HEK293T (cell line): Measurements from ENCODE around the gene ALDH3A1.

ENCODE experiments used
- CTCF ChIA-PET: fragments of 350-600 bp; formaldehyde crosslinking; extraction: SDS; loops from one replicate; lab custom pipeline; 2021; ENCODE audit warnings: antibody characterized with exemption, inconsistent platforms; lab: Yijun Ruan, JAX
- POLR2A ChIA-PET: fragments of 350-600 bp; formaldehyde crosslinking; extraction: SDS; loops from one replicate; lab custom pipeline; 2020; ENCODE audit warnings: antibody characterized with exemption, inconsistent platforms; lab: Yijun Ruan, JAX
- DNase-seq: peaks from one replicate; pipeline ENCODE4 v3.0.0; 2012; ENCODE audit warnings: mixed read lengths; ENCODE audit errors: extremely low spot score
- ARNT ChIP-seq: fragments of 450-650 bp; IDR thresholded peaks from 2 replicates; pipeline ENCODE4 v1.6.1; 2017; ENCODE audit warnings: mild to moderate bottlenecking
- BHLHE40 ChIP-seq: fragments of 450-650 bp; IDR thresholded peaks from 2 replicates; pipeline ENCODE4 v1.6.1; 2016; ENCODE audit warnings: mild to moderate bottlenecking, moderate library complexity, borderline replicate concordance
- CTBP1 ChIP-seq: fragments of 450-650 bp; IDR thresholded peaks from 2 replicates; pipeline ENCODE4 v1.6.1; 2016; ENCODE audit warnings: borderline replicate concordance
- ELF4 ChIP-seq: fragments of 450-650 bp; IDR thresholded peaks from 2 replicates; pipeline ENCODE4 v1.6.1; 2017; ENCODE audit warnings: antibody characterized with exemption
- FOXA1 ChIP-seq: fragments of 450-650 bp; IDR thresholded peaks from 2 replicates; pipeline ENCODE4 v1.6.1; 2016; ENCODE audit warnings: mild to moderate bottlenecking
- FOXK2 ChIP-seq: fragments of 450-650 bp; IDR thresholded peaks from 2 replicates; pipeline ENCODE4 v1.6.1; 2016; ENCODE audit warnings: mild to moderate bottlenecking
- FOXM1 ChIP-seq: fragments of 450-650 bp; IDR thresholded peaks from 2 replicates; pipeline ENCODE4 v1.6.1; 2017; ENCODE audit warnings: mild to moderate bottlenecking, borderline replicate concordance
- HDGF ChIP-seq: fragments of 450-650 bp; IDR thresholded peaks from 2 replicates; pipeline ENCODE4 v1.6.1; 2017; ENCODE audit warnings: antibody characterized with exemption, borderline replicate concordance
- L3MBTL2 ChIP-seq: fragments of 450-650 bp; conservative IDR thresholded peaks from 2 replicates; pipeline ENCODE4 v1.6.1; 2016; ENCODE audit warnings: mild to moderate bottlenecking
- LEF1 ChIP-seq: fragments of 450-650 bp; IDR thresholded peaks from 2 replicates; pipeline ENCODE4 v1.6.1; 2017; ENCODE audit warnings: mild to moderate bottlenecking, borderline replicate concordance
- NFRKB ChIP-seq: fragments of 450-650 bp; IDR thresholded peaks from 2 replicates; pipeline ENCODE4 v1.6.1; 2016; ENCODE audit warnings: mild to moderate bottlenecking, moderate library complexity
- SP1 ChIP-seq: fragments of 450-650 bp; IDR thresholded peaks from 2 replicates; pipeline ENCODE4 v1.6.1; 2017
- SUZ12 ChIP-seq: fragments of 450-650 bp; IDR thresholded peaks from 2 replicates; pipeline ENCODE4 v1.6.1; 2016; ENCODE audit warnings: mild to moderate bottlenecking
- TARDBP ChIP-seq: fragments of 450-650 bp; IDR thresholded peaks from 2 replicates; pipeline ENCODE4 v1.6.1; 2016
- ZNF384 ChIP-seq: fragments of 450-650 bp; IDR thresholded peaks from 2 replicates; pipeline ENCODE4 v1.6.1; 2016
- TF ChIP-seq, protein P1 (sequence below): fragments of 450-650 bp; IDR thresholded peaks from 2 replicates; pipeline ENCODE4 v1.6.1; 2016

Gene ALDH3A1

DNA sequence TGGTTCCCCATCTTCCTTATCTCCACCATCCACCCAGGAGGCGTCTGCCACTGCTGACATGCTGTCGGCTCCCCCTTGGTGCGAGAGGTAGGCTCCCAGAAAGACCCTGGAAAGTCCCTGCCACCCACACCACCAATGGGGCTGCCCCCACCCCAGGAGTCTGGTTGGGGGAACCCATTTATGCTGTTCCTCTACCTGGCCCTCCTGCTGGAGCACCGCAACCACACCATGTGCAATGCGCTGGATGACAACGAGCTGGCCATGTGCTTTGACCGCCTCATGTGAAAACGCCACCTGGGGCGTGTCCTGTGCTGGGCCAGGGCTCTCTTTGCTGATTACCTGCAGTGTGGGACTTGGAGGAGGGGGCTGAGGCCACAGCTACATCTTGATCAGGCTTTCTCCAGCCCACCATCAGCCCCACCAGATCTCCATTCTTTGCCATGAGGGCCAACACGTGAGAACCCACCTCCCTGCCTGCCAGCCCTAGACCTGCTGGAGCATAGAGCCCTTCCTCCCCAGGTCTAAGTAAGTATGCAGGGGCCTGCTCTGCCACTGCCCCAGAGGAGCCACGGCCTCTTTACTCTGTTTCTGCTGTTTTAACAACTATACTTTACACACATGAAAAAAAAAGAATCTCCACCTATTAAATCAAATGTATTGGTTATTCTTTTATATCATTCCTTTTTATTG, 7.9 kb upstream of the ALDH3A1 start:
- POLR2A ChIA-PET: interaction anchor here (0.7 to 1.9 kb wide), 2 partner anchors 11 to 107 kb away, joined by 3 to 6 read pairs; partner anchors contain the start of gene ALDH3A2
- TF ChIP-seq LEF1 (no peak), CTBP1 (no peak)
- CTCF ChIA-PET: interaction anchor here (0.8 to 1.5 kb wide), 3 partner anchors 8 to 11 kb away, joined by 3 to 7 read pairs (median 4); no protein-coding TSS in a partner anchor
- no peak for DNase-seq

DNA sequence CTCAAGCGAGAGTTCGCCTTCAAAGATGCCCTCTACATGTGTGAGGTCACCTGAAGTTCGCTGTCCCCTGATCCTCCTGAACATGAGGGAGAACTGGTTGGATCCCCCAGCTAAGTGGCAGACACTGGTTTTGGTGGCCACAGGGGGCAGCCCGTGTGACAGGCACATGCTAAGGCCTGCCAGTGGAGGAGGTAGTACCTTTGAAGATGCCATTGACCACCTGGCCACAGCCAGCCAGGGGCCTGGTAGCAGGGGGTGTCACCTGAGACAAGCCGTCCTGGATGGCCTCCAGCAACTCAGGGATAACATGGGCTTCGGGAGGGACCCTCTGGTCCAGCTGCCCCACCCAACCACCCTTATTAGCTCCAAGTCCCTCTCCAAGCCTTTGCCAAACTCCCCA, 7.3 kb upstream of the ALDH3A1 start:
- ChIA-PET CTCF (interaction anchor here (0.8 to 1.5 kb wide), 2 partner anchors 9 to 11 kb away, joined by 3 to 7 read pairs; no protein-coding TSS in a partner anchor), POLR2A (interaction anchor here (0.8 to 1.9 kb wide), 2 partner anchors 11 to 107 kb away, joined by 3 to 6 read pairs; partner anchors contain the start of gene ALDH3A2)
- no peak for TF ChIP-seq SUZ12
- no peak for TF ChIP-seq NFRKB
- no peak for TF ChIP-seq L3MBTL2
- TF ChIP-seq ZNF384: no peak
- no peak for TF ChIP-seq ELF4
- no peak for TF ChIP-seq HDGF
- TF ChIP-seq FOXK2: no peak
- no peak for TF ChIP-seq BHLHE40
- no peak for DNase-seq

DNA sequence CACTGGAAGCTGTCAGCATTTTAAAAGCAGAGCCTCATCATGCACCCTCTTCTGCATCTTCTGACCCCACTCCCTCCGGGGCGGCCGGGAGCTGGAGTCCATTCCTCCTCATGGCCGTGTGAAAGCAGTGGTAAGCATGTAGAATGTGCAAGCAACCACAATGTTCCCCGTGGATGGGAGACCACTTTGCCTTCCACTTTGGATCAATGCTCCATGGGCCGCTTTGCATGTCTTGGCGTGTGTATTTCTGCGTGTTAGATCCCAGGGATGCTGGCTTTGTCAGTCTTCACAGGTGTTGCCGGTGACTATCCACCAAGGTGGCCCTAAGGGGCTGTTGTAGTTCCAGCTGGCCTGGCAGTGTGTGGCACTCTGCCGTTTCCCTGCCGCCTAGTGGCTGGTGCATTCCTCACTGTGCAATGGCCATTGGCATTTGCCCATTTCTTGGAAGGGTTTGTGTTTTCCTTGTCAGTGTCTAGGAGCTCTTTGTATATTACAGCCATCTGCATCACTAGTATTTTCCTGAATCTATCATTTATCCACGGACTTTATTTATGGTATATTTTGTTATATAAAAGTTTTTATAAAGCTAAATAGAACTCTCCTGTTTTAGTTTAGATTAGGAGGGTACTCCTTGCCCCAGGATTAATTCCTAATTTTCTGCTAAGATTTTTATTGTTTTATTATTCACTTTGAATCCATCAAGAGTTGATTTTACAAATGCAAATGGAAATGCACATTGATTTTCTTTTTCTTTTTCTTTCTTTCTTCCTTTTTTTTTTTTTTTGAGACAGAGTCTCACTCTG, 5.8 kb upstream of the ALDH3A1 start:
- DNase-seq: no peak
- TF ChIP-seq ZNF384: no peak
- TF ChIP-seq SP1: no peak
- no peak for TF ChIP-seq FOXM1
- no peak for TF ChIP-seq L3MBTL2
- no peak for TF ChIP-seq ELF4
- TF ChIP-seq FOXA1: no peak
- TF ChIP-seq, protein P1, sequence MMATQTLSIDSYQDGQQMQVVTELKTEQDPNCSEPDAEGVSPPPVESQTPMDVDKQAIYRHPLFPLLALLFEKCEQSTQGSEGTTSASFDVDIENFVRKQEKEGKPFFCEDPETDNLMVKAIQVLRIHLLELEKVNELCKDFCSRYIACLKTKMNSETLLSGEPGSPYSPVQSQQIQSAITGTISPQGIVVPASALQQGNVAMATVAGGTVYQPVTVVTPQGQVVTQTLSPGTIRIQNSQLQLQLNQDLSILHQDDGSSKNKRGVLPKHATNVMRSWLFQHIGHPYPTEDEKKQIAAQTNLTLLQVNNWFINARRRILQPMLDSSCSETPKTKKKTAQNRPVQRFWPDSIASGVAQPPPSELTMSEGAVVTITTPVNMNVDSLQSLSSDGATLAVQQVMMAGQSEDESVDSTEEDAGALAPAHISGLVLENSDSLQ: no peak
- TF ChIP-seq SUZ12: no peak
- TF ChIP-seq BHLHE40: no peak
- TF ChIP-seq ARNT: no peak
- ChIA-PET POLR2A (interaction anchor here (1.2 to 1.5 kb wide), 3 partner anchors 9 to 106 kb away, joined by 3 to 8 read pairs (median 4); partner anchors contain the start of gene ALDH3A2), CTCF (interaction anchor here (0.7 to 2.6 kb wide), 4 partner anchors 9 to 13 kb away, joined by 3 to 22 read pairs (median 5); no protein-coding TSS in a partner anchor)

DNA sequence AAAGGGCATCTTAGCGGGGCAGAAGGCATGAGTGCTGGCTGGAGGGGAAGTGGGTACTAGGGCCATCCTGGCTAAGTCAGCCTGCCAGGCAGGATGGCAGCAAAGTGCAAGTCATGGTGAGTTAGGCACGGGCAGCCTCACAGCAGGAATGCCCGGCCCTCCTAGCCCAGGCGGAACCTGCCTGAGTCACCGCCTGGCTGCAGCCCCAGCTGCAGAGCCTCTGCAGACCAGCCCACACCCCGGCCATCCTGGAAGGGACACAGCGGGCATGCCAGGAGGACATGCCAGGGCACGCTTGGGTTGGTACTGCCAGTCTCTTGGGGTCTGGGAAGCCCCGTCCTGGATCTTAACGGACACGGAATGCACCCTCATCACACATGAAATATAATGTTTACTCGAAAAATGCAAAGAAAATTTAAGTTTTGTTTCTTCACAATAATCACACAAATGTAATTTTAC, 5.0 kb upstream of the ALDH3A1 start:
- ChIA-PET CTCF (interaction anchor here (0.7 to 2.6 kb wide), 3 partner anchors 8 to 14 kb away, joined by 3 to 22 read pairs (median 3); no protein-coding TSS in a partner anchor), POLR2A (interaction anchor here (1.4 to 1.5 kb wide), 2 partner anchors 8 to 105 kb away, joined by 3 to 8 read pairs; partner anchors contain the start of gene ALDH3A2)
- TF ChIP-seq SP1: no peak
- no peak for TF ChIP-seq FOXM1
- no peak for TF ChIP-seq TARDBP
- TF ChIP-seq FOXK2: no peak
- TF ChIP-seq ZNF384: no peak
- TF ChIP-seq SUZ12: no peak
- TF ChIP-seq NFRKB: no peak
- TF ChIP-seq ARNT: no peak
- TF ChIP-seq, protein P1: no peak
- TF ChIP-seq LEF1: no peak
- no peak for TF ChIP-seq BHLHE40
- no peak for TF ChIP-seq HDGF
- TF ChIP-seq FOXA1: no peak
- TF ChIP-seq L3MBTL2: no peak
- TF ChIP-seq CTBP1: no peak
- DNase-seq: no peak

DNA sequence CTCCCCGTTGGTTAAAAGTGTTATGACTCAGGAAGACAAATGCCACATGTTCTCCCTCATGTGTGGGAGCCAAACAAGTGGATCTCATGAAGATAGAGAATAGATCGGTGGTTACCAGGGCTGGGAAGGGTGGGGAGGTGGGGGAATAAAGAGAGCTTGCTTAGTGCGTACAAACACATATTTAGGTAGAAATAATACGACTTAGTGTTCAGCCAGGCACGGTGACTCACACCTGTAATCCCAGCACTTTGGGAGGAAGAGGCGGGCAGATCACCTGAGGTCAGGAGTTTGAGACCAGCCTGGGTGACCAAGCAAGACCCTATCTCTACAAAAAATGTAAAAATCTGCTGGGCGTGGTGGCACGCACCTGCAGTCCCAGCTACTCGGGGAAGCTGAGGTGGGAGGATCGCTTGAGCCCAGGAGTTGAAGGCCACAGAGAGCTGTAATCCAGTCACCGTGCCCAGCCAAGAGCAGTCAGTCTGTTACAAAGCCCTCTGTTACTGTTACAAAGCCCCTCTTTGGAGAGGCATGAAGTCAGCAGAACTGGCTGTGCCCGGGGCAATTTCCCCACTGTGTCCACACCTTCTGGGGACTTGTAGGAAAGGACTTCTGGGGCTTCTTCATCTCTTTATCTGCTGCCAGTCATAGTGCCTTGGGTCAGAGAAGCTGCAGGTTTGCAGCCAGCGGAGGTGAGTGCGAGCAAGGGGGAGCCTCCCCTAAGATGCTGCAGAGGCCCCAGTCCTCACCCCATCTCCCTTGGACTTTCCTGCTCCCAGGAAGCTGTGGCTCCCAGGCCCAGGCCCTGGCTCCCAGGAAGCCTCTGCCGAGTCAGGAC, 4.3 kb upstream of the ALDH3A1 start:
- ChIA-PET CTCF (interaction anchor here (0.7 to 2.6 kb wide), 4 partner anchors 8 to 14 kb away, joined by 3 to 22 read pairs (median 3); no protein-coding TSS in a partner anchor), POLR2A (interaction anchor here (0.8 to 1.5 kb wide), 3 partner anchors 7 to 104 kb away, joined by 3 to 8 read pairs (median 3); partner anchors contain the start of gene ALDH3A2)
- TF ChIP-seq, protein P1: no peak
- TF ChIP-seq CTBP1: no peak
- TF ChIP-seq L3MBTL2: no peak
- TF ChIP-seq FOXM1: no peak
- TF ChIP-seq HDGF: no peak
- TF ChIP-seq ZNF384: no peak
- no peak for TF ChIP-seq FOXA1
- TF ChIP-seq ARNT: no peak
- no peak for DNase-seq
